ENCODE data around the gene PRDM16. TPM values are rescaled to one million over a fixed set of nuclear protein-coding genes. Genes with fewer than 3 reads are reported as not detected.

The PRDM16 gene
- total and polyA plus RNA-seq, 2 of the 8 experiments (the other 6 are each of a cell fraction or from before 2014, with no cell fraction given), result 0.39 to 0.43 TPM

DNA sequence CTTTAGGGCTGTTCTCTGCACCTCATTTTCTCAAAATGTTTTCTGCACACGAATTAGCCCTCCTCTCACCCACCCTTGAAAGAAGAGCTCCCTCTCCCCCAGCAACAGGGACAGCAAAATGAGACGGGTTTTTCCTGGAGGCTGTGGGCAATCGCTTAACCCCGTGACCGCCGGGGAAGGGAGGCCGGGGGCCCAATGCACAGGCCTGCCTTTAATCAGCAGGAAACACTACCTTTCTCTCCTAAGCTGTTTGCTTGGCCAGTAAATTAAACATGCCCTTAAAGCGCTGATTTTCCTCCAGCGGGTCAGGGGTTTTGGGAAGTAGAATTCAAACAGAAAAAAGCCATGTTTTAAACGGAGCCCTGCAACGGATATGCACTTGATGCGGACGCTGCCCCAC is 114.4 kb downstream of the PRDM16 start:
- ChIA-PET CTCF (ENCODE audit: partially characterized antibody) (interaction anchor here (0.6 kb wide), 1 partner anchor 1468 kb away, joined by 3 read pairs; no protein-coding TSS in a partner anchor), POLR2A (ENCODE audit: partially characterized antibody) (no interaction called here)
- H3K23ac ChIP-seq (ENCODE audit: insufficient read length), result no peak overlapping the region
- no peak overlapping the region for H4K8ac ChIP-seq (ENCODE audit: extremely low read depth, insufficient read depth, low read length)
- no peaks in the 10 kb centered on the region for H3K27me3 ChIP-seq (replicated peaks in 1 of 4; ENCODE audit: control insufficient read depth in 3 of 4, extremely low read depth in 1 of 4, insufficient read depth in 3 of 4, low read length in 3 of 4)
- H2BK120ac ChIP-seq (replicated peaks; ENCODE audit: low read depth, low read length), result no peak overlapping the region
- H3K36me3 ChIP-seq (ENCODE audit: control insufficient read depth in 2 of 4, insufficient read depth in 4 of 4, low read length in 3 of 4), result no peaks in the 10 kb centered on the region; a peak in 1 of 8 replicates
- no peak overlapping the region for H3K4me2 ChIP-seq (ENCODE audit: insufficient read depth in 1 of 2, low read depth in 2 of 2, low read length in 2 of 2)
- H3K4me3 ChIP-seq (ENCODE audit: extremely low read depth in 1 of 4, insufficient read depth in 2 of 4, low read depth in 3 of 4, low read length in 4 of 4), result no peak overlapping the region
- H3K4ac ChIP-seq (replicated peaks; ENCODE audit: insufficient read length, low read depth, low read length), result no peak overlapping the region
- H4K91ac ChIP-seq (replicated peaks; ENCODE audit: insufficient read length, low read length), result no peak overlapping the region
- H4K20me1 ChIP-seq (replicated peaks in 1 of 2; ENCODE audit: control insufficient read depth in 1 of 2, insufficient read depth in 2 of 2, low read length in 2 of 2), result peaks cover 0 to 2% of the 10 kb centered on the region in 2 experiments
- H3K9me3 ChIP-seq (ENCODE audit: insufficient read depth in 2 of 2, low read depth in 1 of 2, low read length in 1 of 2), result peaks cover 11 to 12% of the 10 kb centered on the region in 2 experiments; a peak in 3 of 4 replicates
- H4K5ac ChIP-seq (ENCODE audit: insufficient read length, low read depth, low read length), result no peak overlapping the region
- H2BK12ac ChIP-seq (ENCODE audit: low read depth, low read length), result no peak overlapping the region
- no peak overlapping the region for H3K27ac ChIP-seq (ENCODE audit: low read depth, low read length)
- 92% methylated on average over 13 of the region's 13 CpGs; no CpG with 5 or more reads in 1 of the 2 experiments for WGBS, 2 experiments (ENCODE audit: extremely low coverage in 1 of 2, insufficient coverage in 1 of 2, insufficient read length in 1 of 2, insufficient replicate concordance in 2 of 2, low coverage in 1 of 2, low lambda C conversion rate in 2 of 2, missing lambda C conversion rate in 1 of 2)
- no peaks in the 10 kb centered on the region for H3K23me2 ChIP-seq (ENCODE audit: low read depth, low read length)
- no peak overlapping the region; the same call in 1 of the 2 replicates for H2AFZ ChIP-seq (ENCODE audit: low read length)
- no peak overlapping the region for H2BK15ac ChIP-seq (ENCODE audit: low read length)
- H3K18ac ChIP-seq (ENCODE audit: extremely low read depth, low read length), result no peak overlapping the region
- no peak overlapping the region for H2BK20ac ChIP-seq (ENCODE audit: low read length)
- no peak overlapping the region for H2BK5ac ChIP-seq (ENCODE audit: low read depth, low read length)
- no peak overlapping the region for H3K9ac ChIP-seq (replicated peaks in 1 of 4; ENCODE audit: extremely low read depth in 1 of 4, low read depth in 3 of 4, low read length in 3 of 4)
- H3K56ac ChIP-seq (replicated peaks; ENCODE audit: insufficient read length, low read depth, low read length), result no peak overlapping the region
- FAIRE-seq, result no peak
- no peak overlapping the region for H2AK5ac ChIP-seq (ENCODE audit: low read depth, low read length)
- H3K79me1 ChIP-seq (ENCODE audit: low read depth, low read length), result no peaks in the 10 kb centered on the region
- no peaks in the 10 kb centered on the region for H3K79me2 ChIP-seq (ENCODE audit: control insufficient read depth in 1 of 2, insufficient read depth in 2 of 2, low read length in 2 of 2)
- H3K14ac ChIP-seq (ENCODE audit: insufficient read length), result no peak overlapping the region
- no peaks in the 10 kb centered on the region; a peak in 1 of 7 replicates for H3K4me1 ChIP-seq (replicated peaks in 1 of 4; ENCODE audit: control insufficient read depth in 3 of 4, insufficient read depth in 4 of 4, low read length in 3 of 4)
- DNase-seq (ENCODE audit: low read depth in 1 of 2, low spot score in 2 of 2), result no peak
- no peak for TF ChIP-seq GTF2F1 (IDR thresholded peaks at IDR 0.05; ENCODE audit: borderline replicate concordance, low read depth, low read length)
- no peak for TF ChIP-seq SP1 (IDR thresholded peaks at IDR 0.05; ENCODE audit: low read depth, low read length)
- TF ChIP-seq RFX5 (IDR thresholded peaks at IDR 0.05; ENCODE audit: borderline replicate concordance, low read depth, low read length), result no peak
- TF ChIP-seq SAP30 (IDR thresholded peaks at IDR 0.05; ENCODE audit: insufficient read depth, insufficient replicate concordance, low read length), result no peak
- no peak for TF ChIP-seq POLR2AphosphoS5 (IDR thresholded peaks at IDR 0.05; ENCODE audit: low read depth, low read length)
- TF ChIP-seq, protein P1, sequence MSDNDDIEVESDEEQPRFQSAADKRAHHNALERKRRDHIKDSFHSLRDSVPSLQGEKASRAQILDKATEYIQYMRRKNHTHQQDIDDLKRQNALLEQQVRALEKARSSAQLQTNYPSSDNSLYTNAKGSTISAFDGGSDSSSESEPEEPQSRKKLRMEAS (IDR thresholded peaks at IDR 0.05), result no peak
- TF ChIP-seq TAF7 (optimal IDR thresholded peaks at IDR 0.05; ENCODE audit: borderline replicate concordance, low read depth, low read length), result no peak
- no peak for TF ChIP-seq TAF1 (IDR thresholded peaks at IDR 0.05; ENCODE audit: low read depth, low read length)
- no peak for TF ChIP-seq EZH2 (IDR thresholded peaks at IDR 0.05; ENCODE audit: low read depth, low read length, severe bottlenecking)
- no peak for TF ChIP-seq ATF3 (IDR thresholded peaks at IDR 0.05; ENCODE audit: insufficient read depth, low read depth, low read length)
- TF ChIP-seq TCF12 (IDR thresholded peaks at IDR 0.05; ENCODE audit: low read depth, low read length), result no peak
- TF ChIP-seq, protein P2, sequence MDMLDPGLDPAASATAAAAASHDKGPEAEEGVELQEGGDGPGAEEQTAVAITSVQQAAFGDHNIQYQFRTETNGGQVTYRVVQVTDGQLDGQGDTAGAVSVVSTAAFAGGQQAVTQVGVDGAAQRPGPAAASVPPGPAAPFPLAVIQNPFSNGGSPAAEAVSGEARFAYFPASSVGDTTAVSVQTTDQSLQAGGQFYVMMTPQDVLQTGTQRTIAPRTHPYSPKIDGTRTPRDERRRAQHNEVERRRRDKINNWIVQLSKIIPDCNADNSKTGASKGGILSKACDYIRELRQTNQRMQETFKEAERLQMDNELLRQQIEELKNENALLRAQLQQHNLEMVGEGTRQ (IDR thresholded peaks at IDR 0.05; ENCODE audit: low read length), result no peak
- TF ChIP-seq SIX5 (IDR thresholded peaks at IDR 0.05; ENCODE audit: low read depth, low read length), result no peak

All from H1 (cell line).